Endothelial cell of umbilical vein (primary cell): Measurements from ENCODE around the gene PRPF8.

ENCODE experiments used
- POLR2A ChIP-seq: IDR thresholded peaks from 2 replicates; pipeline ENCODE4 v1.6.1; 2012; ENCODE audit warnings: low read depth, mild to moderate bottlenecking, control low read depth, low read length
- POLR2AphosphoS5 ChIP-seq: IDR thresholded peaks from 2 replicates; pipeline ENCODE4 v1.6.1; 2012; ENCODE audit warnings: low read depth, mild to moderate bottlenecking, control low read depth, low read length, moderate library complexity; ENCODE audit not compliant: insufficient read depth

- TF ChIP-seq POLR2A (no peak), POLR2AphosphoS5 (no peak)
Observed at GRCh38 chr17:1661045-1661444, 23.6 kb downstream of the PRPF8 start.
